Fibroblast of lung (primary cell): ENCODE measurements around the gene COX5B. TPM values are rescaled to one million over a fixed set of nuclear protein-coding genes. Genes with fewer than 3 reads are reported as not detected.

Experiments
- DNase-seq, 2 donors: peaks; one replicate each; pipeline versions ENCODE4 v3.0.0 to v3.0.0-alpha.2; 2010; ENCODE audit warnings: low read depth in 2 of 2
- H2AFZ ChIP-seq: 2 replicates; pipeline ENCODE4 v1.5.1; 2012; ENCODE audit warnings: low read length, control low read depth, inconsistent platforms
- H3K27ac ChIP-seq: 2 replicates; pipeline ENCODE4 v1.5.1; 2011; ENCODE audit warnings: low read length, control low read depth; ENCODE audit not compliant: insufficient read depth
- H3K27me3 ChIP-seq: 2 replicates; pipeline ENCODE4 v1.5.1; 2011; ENCODE audit warnings: mild to moderate bottlenecking, low read length; ENCODE audit not compliant: control insufficient read depth, insufficient read depth
- H3K36me3 ChIP-seq: 2 replicates; pipeline ENCODE4 v1.5.1; 2011; ENCODE audit warnings: low read length; ENCODE audit not compliant: control insufficient read depth, insufficient read depth
- H3K4me1 ChIP-seq: 2 replicates; pipeline ENCODE4 v1.5.1; 2011; ENCODE audit warnings: low read length; ENCODE audit not compliant: control insufficient read depth, insufficient read depth; ENCODE audit errors: extremely low read depth
- H3K4me2 ChIP-seq: 2 replicates; pipeline ENCODE4 v1.5.1; 2011; ENCODE audit warnings: low read length, control low read depth; ENCODE audit not compliant: insufficient read depth; ENCODE audit errors: extremely low read depth
- H3K4me3 ChIP-seq, 4 experiments: fragments of 200-600 bp in 1 of 4; sonication (generic) in 1 of 4; replicated peaks in 1 of 4; 2 replicates each; pipeline ENCODE4 v1.5.1; 2011 to 2016; ENCODE audit warnings: low read length in 4 of 4, low read depth in 3 of 4, mild to moderate bottlenecking in 3 of 4, control low read depth in 2 of 4, inconsistent platforms in 1 of 4, mixed read lengths in 1 of 4; ENCODE audit not compliant: insufficient read depth in 1 of 4; ENCODE audit errors: control extremely low read depth in 1 of 4
- H3K79me2 ChIP-seq: 2 replicates; pipeline ENCODE4 v1.5.1; 2012; ENCODE audit warnings: mild to moderate bottlenecking, low read length, inconsistent platforms; ENCODE audit not compliant: control insufficient read depth, insufficient read depth
- H3K9ac ChIP-seq: 2 replicates; pipeline ENCODE4 v1.5.1; 2011; ENCODE audit warnings: mild to moderate bottlenecking, low read length, control low read depth; ENCODE audit not compliant: insufficient read depth
- H3K9me3 ChIP-seq: 2 replicates; pipeline ENCODE4 v1.5.1; 2012; ENCODE audit warnings: low read depth, low read length; ENCODE audit not compliant: control insufficient read depth, insufficient read depth
- H4K20me1 ChIP-seq: 2 replicates; pipeline ENCODE4 v1.5.1; 2011; ENCODE audit warnings: low read length; ENCODE audit not compliant: control insufficient read depth, insufficient read depth; ENCODE audit errors: extremely low read depth
- EZH2 ChIP-seq: IDR thresholded peaks from 2 replicates; pipeline ENCODE4 v1.5.1; 2012; ENCODE audit warnings: low read length, control low read depth, mild to moderate bottlenecking; ENCODE audit errors: missing control alignments
- polyA plus RNA-seq, 2 donors: library from polyadenylated mRNA; depleted of rRNA in 1 of 2; stranded (reverse) in 1 of 2; unstranded in 1 of 2; fragments of >200 nt; gene quantifications; 2 replicates each; pipeline ENCODE4 v1.2.1, GENCODE V29; 2011 to 2012; ENCODE audit warnings: missing spikeins in 1 of 2
- total RNA-seq: library from RNA; depleted of rRNA; stranded (reverse); fragments of >200 nt; gene quantifications from 2 replicates; pipeline ENCODE4 v1.2.1, GENCODE V29; 2014
- TF ChIP-seq, protein P1 (sequence below), 2 donors: IDR thresholded peaks in 1 of 2; conservative IDR thresholded peaks in 1 of 2; 1 replicate in 1 of 2; 2 replicates in 1 of 2; pipeline ENCODE4 v1.5.1; 2011 to 2012; ENCODE audit warnings: low read length in 2 of 2, control low read depth in 1 of 2, inconsistent platforms in 1 of 2, low read depth in 1 of 2, mild to moderate bottlenecking in 1 of 2

Gene COX5B
- total and polyA plus RNA-seq, 2 donors (not counting 1 experiment from before 2014, with no cell fraction given), result 257 to 381 TPM

GRCh38 chr2:97663962-97664635 is 18.2 kb downstream of the COX5B start, which contains the start of gene ACTR1B:
TSS of gene ACTR1B (minus strand) at chr2:97664044. CDS start at chr2:97663890, 154 bp downstream.
- H4K20me1 ChIP-seq, result no peaks in the 10 kb centered on the region
- H2AFZ ChIP-seq, result peak within 1 kb of the TSS; percentile 71
- H3K9me3 ChIP-seq, result no peaks in the 10 kb centered on the region

DNA sequence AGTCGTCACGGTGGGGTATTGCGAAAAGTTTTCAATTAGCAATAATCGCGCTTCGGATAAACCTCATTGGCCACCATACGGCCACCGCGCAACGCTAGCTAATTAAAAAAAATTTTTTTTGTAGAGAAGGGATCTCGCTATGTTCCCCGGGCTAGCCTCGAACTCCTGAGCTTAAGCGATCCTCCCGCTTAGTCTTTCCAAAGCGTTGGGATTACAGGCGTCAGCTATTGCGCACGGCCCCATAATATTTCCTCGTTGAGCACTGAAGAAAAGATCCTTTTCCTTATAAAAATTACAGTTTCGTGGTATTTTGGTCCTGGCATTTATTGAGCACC is 18.7 kb downstream of the COX5B start:
- Histone ChIP-seq H3K27me3 (no peaks in the 10 kb centered on the region), H3K4me3 (peak overlapping the region; percentile 36 to 80 (median 54)), H3K9ac (peak overlapping the region; percentile 96), H4K20me1 (no peaks in the 10 kb centered on the region), H3K4me2 (peak overlapping the region; percentile 49), H3K79me2 (peaks cover 28% of the 10 kb centered on the region), H3K36me3 (peaks cover 6% of the 10 kb centered on the region), H3K9me3 (no peaks in the 10 kb centered on the region), H2AFZ (peak overlapping the region; percentile 71), H3K4me1 (peaks cover 11% of the 10 kb centered on the region), H3K27ac (peak overlapping the region; percentile 97)
- no peak for DNase-seq
- TF ChIP-seq, protein P1, sequence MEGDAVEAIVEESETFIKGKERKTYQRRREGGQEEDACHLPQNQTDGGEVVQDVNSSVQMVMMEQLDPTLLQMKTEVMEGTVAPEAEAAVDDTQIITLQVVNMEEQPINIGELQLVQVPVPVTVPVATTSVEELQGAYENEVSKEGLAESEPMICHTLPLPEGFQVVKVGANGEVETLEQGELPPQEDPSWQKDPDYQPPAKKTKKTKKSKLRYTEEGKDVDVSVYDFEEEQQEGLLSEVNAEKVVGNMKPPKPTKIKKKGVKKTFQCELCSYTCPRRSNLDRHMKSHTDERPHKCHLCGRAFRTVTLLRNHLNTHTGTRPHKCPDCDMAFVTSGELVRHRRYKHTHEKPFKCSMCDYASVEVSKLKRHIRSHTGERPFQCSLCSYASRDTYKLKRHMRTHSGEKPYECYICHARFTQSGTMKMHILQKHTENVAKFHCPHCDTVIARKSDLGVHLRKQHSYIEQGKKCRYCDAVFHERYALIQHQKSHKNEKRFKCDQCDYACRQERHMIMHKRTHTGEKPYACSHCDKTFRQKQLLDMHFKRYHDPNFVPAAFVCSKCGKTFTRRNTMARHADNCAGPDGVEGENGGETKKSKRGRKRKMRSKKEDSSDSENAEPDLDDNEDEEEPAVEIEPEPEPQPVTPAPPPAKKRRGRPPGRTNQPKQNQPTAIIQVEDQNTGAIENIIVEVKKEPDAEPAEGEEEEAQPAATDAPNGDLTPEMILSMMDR (conservative IDR thresholded peaks at IDR 0.05 in 1 of 2, IDR thresholded peaks at IDR 0.05 in 1 of 2; ENCODE audit: low read depth in 1 of 2, low read length in 2 of 2), result no peak
- TF ChIP-seq EZH2, result no peak

More at GRCh38 chr2:97663962-97664635, 18.2 kb downstream of the COX5B start, which contains the start of gene ACTR1B:
- Histone ChIP-seq H3K27me3 (no peaks in the 10 kb centered on the region), H3K27ac (peak within 1 kb of the TSS; percentile 97), H3K9ac (peak within 1 kb of the TSS; percentile 96), H3K4me2 (peak within 1 kb of the TSS; percentile 84), H3K79me2 (peaks cover 33% of the 10 kb centered on the region), H3K4me3 (peak within 1 kb of the TSS; percentile 61 to 92 (median 80)), H3K36me3 (peaks cover 9% of the 10 kb centered on the region), H3K4me1 (peaks cover 11% of the 10 kb centered on the region)
- TF ChIP-seq EZH2, result no peak
- TF ChIP-seq, protein P1 (conservative IDR thresholded peaks at IDR 0.05 in 1 of 2, IDR thresholded peaks at IDR 0.05 in 1 of 2; ENCODE audit: low read depth in 1 of 2, low read length in 2 of 2), result peak; percentile 59 to 66
- peak; percentile 97 to 98 for DNase-seq

GRCh38 chr2:97669448-97669847 is 23.6 kb downstream of the COX5B start, which contains the start of gene C2orf92:
TSS of gene C2orf92 (plus strand) at chr2:97669713. CDS start at chr2:97669789, 76 bp downstream.
- Histone ChIP-seq H4K20me1 (no peaks in the 10 kb centered on the region), H3K4me1 (peaks cover 3% of the 10 kb centered on the region), H3K36me3 (no peaks in the 10 kb centered on the region), H3K79me2 (no peaks in the 10 kb centered on the region), H3K27me3 (no peaks in the 10 kb centered on the region), H2AFZ (no peak within 1 kb of the TSS), H3K9me3 (no peaks in the 10 kb centered on the region), H3K27ac (no peak within 1 kb of the TSS), H3K4me3 (no peak within 1 kb of the TSS), H3K4me2 (no peak within 1 kb of the TSS), H3K9ac (no peak within 1 kb of the TSS)
- TF ChIP-seq EZH2, result no peak
- TF ChIP-seq, protein P1 (conservative IDR thresholded peaks at IDR 0.05 in 1 of 2, IDR thresholded peaks at IDR 0.05 in 1 of 2; ENCODE audit: low read depth in 1 of 2, low read length in 2 of 2), result no peak
- no peak for DNase-seq
